MG63 (cell line): ENCODE measurements around the gene FBLL1. TPM values are rescaled to one million over a fixed set of nuclear protein-coding genes. Genes with fewer than 3 reads are reported as not detected.

ENCODE experiments used
- DNase-seq: peaks from one replicate; pipeline ENCODE4 v3.0.0-alpha.2; 2020
- H3K27me3 ChIP-seq: fragments of 250-450 bp; sonication (Bioruptor Pico); 2 replicates; pipeline ENCODE4 v1.5.1; 2020; ENCODE audit warnings: mild to moderate bottlenecking, moderate library complexity
- H3K36me3 ChIP-seq: fragments of 250-450 bp; sonication (Bioruptor Pico); 2 replicates; pipeline ENCODE4 v1.5.1; 2020; ENCODE audit warnings: mild to moderate bottlenecking, moderate library complexity
- H3K4me3 ChIP-seq: fragments of 250-450 bp; sonication (Bioruptor Pico); 2 replicates; pipeline ENCODE4 v1.5.1; 2020; ENCODE audit warnings: mild to moderate bottlenecking, moderate library complexity
- H3K9me3 ChIP-seq: fragments of 250-450 bp; sonication (Bioruptor Pico); 2 replicates; pipeline ENCODE4 v1.5.1; 2020; ENCODE audit warnings: mild to moderate bottlenecking, moderate library complexity
- total RNA-seq: library from RNA; depleted of rRNA; stranded (reverse); fragments of >200 nt; shearing (Covaris generic); gene quantifications from 2 replicates; pipeline ENCODE4 v1.2.3, GENCODE V29; 2014; ENCODE audit warnings: low replicate concordance; rRNA removed

Gene FBLL1
- 0.53 TPM in 1 of 2 replicates, not detected in the other for total RNA-seq

DNA sequence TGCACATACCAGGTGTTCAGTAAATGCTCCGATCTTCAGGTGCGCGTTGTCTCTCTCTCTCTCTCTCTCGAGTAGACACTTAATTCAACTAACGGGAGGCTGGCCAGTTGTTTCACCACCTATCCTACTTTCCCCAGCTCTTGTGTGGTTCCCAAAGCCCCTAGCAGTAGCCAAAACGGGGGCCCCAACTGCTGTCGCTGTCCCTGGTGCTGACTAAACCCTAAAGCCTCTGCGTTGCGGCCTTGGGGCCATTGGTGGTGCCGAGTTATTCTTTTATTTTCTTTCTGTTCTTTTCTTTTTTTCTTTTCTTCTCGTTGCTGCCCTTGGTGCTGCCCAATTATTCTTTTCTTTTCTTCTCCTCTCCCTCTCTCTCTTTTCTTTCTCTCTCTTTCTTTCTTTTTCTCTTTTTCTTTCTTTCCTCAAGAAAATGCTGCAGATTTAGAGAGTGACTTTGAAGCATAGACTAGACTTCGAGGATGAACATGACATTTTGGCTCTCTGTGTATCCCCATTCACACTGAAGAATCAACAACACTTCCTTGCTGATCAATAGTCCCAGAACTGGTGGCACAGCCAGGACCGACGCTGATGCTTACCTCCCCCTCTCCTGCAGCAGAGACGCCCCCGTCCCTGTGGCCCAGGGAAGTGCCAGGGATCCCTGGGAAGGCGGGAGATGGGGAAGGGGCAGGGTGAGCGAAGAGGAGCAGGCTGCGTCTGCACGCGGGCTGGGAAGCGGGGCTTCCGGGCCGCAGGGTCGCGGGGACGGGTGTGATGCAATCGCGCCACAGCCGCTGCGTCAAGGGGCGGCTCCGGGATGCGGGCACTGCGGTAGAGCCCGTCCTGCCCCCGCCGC lies at the start of gene FBLL1:
TSS of gene FBLL1 (plus strand) at position 785 of the 853 bp plus-strand sequence. CDS start 200 bp downstream, outside the sequence.
- no peaks in the 10 kb centered on the region for H3K36me3 ChIP-seq
- peak within 1 kb of the TSS; percentile 46 for H3K4me3 ChIP-seq
- no peaks in the 10 kb centered on the region; the same call in 1 of the 2 replicates for H3K9me3 ChIP-seq
- H3K27me3 ChIP-seq, result no peaks in the 10 kb centered on the region
- DNase-seq, result peak; percentile 43

DNA sequence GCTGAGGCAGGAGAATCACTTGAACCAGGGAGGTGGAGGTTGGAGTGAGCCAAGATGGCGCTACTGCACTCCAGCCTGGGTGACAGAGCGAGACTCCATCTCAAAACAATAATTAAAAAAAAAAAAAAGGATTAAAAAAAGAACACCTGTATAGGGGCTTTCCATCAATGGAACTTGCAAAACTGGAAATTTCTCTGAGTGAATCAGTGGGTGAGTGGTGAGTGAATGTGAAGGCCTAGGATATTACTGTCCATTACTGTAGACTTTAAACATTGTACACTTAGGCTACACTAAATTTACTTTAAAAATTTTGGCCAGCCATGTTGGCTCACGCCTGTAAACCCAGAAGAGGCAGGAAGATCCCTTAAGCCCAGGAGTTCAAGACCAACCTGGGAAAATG lies 48.5 kb upstream of the FBLL1 start:
- no peak for DNase-seq
- no peaks in the 10 kb centered on the region for H3K27me3 ChIP-seq
- no peaks in the 10 kb centered on the region for H3K9me3 ChIP-seq
- no peaks in the 10 kb centered on the region for H3K36me3 ChIP-seq
- H3K4me3 ChIP-seq, result no peak overlapping the region

DNA sequence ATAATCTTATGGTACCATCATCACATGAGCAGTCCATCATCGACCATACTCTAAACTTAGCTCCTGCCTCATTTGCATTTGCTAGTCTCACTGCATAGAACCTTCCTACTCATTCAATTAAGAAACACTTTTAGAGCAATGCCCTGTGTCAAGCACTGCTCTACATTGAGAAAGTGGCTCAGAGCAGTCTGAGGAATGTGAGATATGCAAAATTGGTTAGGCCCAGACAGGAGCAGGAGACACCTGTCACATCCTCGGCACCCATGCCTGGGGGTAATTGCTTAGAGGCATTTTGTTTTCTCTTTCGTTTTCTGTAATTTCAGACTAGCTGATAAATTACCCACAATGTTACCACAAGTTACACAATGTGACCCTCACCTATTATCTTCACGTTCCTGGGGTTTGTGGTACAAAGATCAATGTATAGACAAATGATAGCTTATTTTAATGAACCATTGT lies 47.7 kb upstream of the FBLL1 start:
- H3K4me3 ChIP-seq, result no peak overlapping the region
- no peaks in the 10 kb centered on the region for H3K9me3 ChIP-seq
- no peaks in the 10 kb centered on the region for H3K36me3 ChIP-seq
- DNase-seq, result no peak
- H3K27me3 ChIP-seq, result no peaks in the 10 kb centered on the region

DNA sequence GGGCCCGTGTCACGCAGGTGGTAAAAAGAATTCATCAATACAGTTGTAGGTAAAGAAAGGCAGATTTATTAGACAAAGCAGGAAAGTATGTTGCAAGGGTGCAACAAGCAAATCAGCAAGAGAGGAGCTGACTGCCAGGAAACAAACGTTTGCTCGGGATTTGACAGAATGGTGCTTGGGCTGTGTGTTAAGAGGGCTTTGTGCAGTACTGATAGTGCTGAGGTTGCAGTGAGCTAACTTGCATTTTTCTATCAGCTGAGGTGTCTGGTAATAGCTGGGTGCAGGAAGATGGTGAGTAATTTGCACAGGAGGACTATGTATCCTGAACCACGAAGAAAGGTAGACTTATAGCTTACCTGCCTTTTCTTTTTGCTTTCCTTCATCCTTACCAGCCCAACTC lies 46.7 kb upstream of the FBLL1 start:
- no peaks in the 10 kb centered on the region for H3K9me3 ChIP-seq
- H3K4me3 ChIP-seq, result no peak overlapping the region
- no peaks in the 10 kb centered on the region for H3K36me3 ChIP-seq
- no peaks in the 10 kb centered on the region for H3K27me3 ChIP-seq
- DNase-seq, result no peak

DNA sequence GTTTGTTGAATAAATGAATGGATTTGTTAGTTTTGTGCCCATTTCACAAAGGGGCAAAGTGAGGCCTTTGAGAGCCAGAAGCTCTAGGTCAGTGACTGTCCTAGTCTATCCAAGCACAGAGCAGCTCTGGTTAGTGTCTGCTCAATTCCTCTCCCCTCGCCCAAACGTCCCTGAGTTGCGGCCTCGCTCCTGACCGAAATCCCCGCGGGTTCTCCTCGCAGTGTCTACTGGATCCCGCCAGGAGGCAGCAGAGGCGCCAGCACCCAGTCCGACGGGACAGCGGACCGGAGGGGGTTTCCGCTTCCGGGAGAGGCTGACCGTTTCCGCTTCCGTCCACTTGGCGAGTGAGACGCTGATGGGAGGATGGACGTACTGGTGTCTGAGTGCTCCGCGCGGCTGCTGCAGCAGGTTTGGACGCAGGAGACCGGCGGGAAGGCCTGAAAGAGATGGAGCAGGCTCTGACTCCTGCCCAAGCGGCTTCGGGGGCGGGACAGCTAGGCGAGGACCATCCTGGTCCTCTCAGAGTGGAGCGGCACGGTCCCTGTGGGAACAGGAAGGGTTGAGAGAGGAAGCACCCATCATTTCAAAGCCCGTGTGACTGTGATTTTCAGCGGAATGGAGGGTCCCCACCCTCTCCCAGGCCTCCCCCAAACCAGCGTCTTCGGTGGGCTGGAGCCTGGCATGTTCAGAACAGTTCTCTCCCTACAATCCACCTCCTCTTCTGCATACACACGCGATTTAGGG lies 42.8 kb upstream of the FBLL1 start, which contains the start of gene RARS1:
TSS of gene RARS1 (plus strand) at position 336 of the 744 bp plus-strand sequence. CDS start at position 364, 28 bp downstream.
- peak; percentile 98 for DNase-seq
- H3K4me3 ChIP-seq, result peak within 1 kb of the TSS; percentile 97
- H3K27me3 ChIP-seq, result no peaks in the 10 kb centered on the region
- peaks cover 38% of the 10 kb centered on the region for H3K36me3 ChIP-seq
- no peaks in the 10 kb centered on the region for H3K9me3 ChIP-seq

DNA sequence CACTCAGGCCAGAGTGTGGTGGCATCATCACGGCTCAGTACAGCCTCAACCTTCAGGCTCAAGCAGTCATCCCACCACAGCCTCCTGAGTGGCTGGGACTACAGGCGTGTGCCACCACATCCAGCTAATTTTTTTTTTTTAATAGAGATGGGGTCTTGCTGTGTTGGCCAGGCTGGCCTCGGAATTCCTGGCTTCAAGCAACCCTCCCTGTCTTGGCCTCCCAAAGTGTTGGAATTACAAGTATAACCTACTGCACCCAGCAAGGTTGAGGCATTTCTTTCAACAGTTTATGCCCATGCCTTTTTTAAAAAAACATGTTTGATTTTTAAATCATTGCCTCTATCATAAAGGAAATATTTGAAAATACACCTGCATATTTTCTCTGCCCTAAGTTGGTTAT lies 40.0 kb upstream of the FBLL1 start:
- no peak for DNase-seq
- Histone ChIP-seq H3K27me3 (no peaks in the 10 kb centered on the region), H3K9me3 (no peaks in the 10 kb centered on the region), H3K36me3 (peaks cover 64% of the 10 kb centered on the region), H3K4me3 (no peak overlapping the region)

DNA sequence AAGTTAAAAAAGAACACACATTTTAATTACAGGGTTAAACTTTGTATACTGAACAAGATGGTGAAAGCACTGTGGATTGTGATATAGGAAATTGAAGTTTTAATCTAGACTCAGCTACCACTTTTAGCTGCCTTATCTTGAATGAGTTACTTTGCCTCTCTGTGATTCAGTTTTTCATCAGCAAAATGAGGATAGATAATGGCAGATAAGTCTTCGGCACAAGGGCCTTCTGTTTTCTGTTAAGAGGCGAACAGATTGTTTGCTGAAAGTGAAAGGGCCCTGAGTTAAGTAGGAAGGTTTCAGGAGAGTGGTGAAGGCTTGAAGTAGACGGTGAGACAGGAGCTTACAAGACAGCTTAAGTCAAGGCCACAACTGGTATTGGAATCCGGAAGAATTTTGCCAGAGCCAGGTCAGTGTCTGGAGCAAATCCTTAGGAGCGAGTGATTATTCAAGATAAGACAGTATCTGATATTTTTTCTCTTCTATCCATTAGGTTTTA lies 35.0 kb upstream of the FBLL1 start:
- Histone ChIP-seq H3K27me3 (no peaks in the 10 kb centered on the region), H3K4me3 (no peak overlapping the region), H3K9me3 (no peaks in the 10 kb centered on the region), H3K36me3 (peaks cover 94% of the 10 kb centered on the region)
- DNase-seq, result no peak

DNA sequence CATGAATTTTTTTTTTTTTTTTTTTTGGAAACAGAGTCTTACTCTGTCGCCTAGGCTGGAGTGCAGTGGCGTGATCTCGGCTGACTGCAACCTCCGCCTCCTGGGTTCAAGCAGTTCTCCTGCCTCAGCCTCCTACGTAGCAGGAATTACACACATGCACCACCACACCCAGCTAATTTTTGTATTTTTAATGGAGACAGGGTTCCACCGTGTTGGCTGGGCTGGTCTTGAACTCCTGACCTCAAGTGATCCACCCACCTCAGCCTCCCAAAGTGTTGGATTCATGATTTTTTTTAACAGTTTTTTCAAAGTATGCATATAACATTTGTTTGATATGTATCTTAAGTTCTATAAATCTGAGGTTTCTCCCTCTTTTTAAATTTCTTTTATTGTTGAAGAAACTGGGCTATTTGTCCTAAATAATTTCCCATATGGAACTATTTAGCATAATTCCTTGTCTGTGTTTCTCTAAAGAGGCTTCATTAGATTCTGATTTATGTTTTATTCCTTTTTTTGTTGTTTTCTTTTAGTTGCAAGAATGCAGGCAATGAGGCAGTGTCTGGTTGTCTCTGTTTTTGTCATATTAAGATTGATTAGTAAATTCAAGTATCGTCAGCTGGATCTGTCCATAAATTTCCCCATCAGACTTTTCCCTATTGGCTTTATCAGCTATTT lies 26.4 kb upstream of the FBLL1 start:
- no peak overlapping the region for H3K4me3 ChIP-seq
- H3K27me3 ChIP-seq, result no peaks in the 10 kb centered on the region; the same call in 1 of the 2 replicates
- H3K36me3 ChIP-seq, result peaks cover 85% of the 10 kb centered on the region
- no peak for DNase-seq
- H3K9me3 ChIP-seq, result no peaks in the 10 kb centered on the region

DNA sequence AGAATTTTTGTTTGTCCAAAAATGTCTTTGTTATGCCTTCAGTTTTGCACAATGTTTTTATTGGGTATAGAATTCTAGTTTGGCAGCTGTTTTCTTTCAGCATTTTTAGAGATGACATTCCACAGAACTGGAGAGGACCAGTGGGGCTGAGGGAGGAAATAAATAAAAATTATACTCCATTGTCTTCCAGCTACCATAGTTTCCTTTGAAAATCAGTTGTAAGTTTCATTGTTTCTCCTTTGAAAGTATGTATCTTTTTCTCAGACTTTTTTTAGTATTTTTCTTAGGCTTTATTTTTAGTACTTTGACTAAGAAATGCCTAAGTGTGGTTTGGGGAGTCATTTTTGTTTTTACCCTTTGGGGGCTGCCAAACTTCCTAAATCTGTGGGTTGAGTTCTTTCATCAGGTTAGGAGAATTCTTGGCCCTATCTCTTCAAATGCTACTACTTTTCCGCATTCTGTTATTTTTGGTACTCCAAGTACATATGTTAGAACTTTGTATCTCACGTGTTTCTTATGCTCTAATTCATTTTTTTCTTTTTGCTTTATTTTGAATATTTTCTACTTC lies 15.2 kb upstream of the FBLL1 start:
- DNase-seq, result no peak
- peaks cover 98% of the 10 kb centered on the region for H3K36me3 ChIP-seq
- no peak overlapping the region for H3K4me3 ChIP-seq
- H3K9me3 ChIP-seq, result peaks cover 22% of the 10 kb centered on the region
- no peaks in the 10 kb centered on the region for H3K27me3 ChIP-seq

DNA sequence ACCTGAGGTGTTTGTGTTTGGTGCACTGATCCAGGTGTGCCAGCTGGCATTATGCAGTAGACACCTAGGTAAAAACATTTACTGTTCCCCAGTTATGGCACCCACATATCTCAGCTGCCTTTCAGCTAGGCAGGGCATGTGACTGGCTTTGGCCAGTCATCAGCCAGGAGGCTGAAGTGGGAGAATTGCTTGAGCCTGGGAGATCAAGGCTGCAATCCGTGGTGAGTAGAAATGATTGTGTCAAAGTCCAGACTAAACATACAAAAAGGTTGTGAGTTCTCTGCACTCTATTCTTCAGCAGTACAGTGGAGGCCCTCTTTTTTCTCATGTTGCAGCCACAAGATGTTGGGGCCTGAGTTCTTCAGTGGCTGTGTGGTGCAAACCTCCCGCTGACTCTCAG lies 3.2 kb upstream of the FBLL1 start:
- H3K9me3 ChIP-seq, result no peaks in the 10 kb centered on the region; the same call in 1 of the 2 replicates
- H3K4me3 ChIP-seq, result no peak overlapping the region
- DNase-seq, result no peak
- H3K36me3 ChIP-seq, result peaks cover 12% of the 10 kb centered on the region
- no peaks in the 10 kb centered on the region for H3K27me3 ChIP-seq

DNA sequence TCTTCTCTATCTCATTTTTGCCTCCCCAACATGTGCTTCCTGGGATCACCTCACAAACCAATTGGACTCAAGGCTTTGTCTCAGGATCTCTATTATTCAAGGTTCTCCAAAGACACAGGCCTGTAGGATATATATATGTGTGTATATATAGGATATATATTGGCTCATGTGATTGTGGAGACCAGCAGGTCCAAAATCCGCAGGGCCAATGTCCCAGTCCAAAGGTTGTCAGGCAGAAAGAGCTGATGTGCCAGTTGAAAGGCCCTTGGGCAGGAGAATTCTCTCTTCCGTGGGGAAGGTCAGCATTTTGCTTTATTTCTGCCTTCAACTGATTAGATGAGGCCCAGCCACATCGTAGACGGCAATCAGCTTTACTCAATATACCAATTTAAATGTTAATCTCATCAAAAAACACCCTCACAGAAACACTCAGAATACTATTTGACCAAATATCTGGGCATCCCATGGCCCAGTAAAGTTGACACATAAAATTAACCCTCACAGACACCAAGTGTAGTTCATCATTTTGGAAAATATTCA lies 1.3 kb upstream of the FBLL1 start:
- DNase-seq, result no peak
- Histone ChIP-seq H3K27me3 (no peaks in the 10 kb centered on the region), H3K9me3 (no peaks in the 10 kb centered on the region; the same call in 1 of the 2 replicates), H3K4me3 (no peak overlapping the region), H3K36me3 (no peaks in the 10 kb centered on the region)

DNA sequence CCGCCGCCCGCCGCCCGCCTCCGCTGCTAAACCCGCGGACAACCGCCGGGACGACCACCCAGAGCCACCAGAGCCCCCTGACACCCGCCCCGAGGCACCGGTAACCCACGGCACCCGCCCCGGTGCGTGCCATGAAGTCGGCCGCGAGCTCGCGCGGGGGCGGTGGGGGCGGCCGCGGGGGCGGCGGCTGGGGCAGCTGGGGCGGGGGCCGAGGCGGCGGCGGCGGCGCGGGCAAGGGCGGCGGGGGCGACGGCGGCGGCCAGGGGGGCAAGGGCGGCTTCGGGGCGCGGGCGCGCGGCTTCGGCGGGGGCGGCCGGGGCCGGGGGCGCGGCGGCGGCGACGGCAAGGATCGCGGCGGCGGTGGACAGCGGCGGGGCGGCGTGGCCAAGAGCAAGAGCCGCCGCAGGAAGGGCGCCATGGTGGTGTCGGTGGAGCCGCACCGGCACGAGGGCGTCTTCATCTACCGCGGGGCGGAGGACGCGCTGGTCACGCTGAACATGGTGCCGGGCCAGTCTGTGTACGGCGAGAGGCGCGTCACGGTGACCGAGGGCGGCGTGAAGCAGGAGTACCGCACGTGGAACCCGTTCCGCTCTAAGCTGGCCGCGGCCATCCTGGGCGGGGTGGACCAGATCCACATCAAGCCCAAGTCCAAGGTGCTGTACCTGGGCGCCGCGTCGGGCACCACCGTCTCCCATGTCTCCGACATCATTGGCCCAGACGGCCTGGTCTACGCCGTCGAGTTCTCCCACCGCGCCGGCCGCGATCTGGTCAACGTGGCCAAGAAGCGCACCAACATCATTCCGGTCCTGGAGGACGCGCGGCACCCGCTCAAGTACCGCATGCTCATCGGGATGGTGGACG lies 499 bp downstream of the FBLL1 start:
- Histone ChIP-seq H3K9me3 (no peaks in the 10 kb centered on the region; the same call in 1 of the 2 replicates), H3K4me3 (peak overlapping the region; percentile 46; the same call in 1 of the 2 replicates), H3K27me3 (no peaks in the 10 kb centered on the region), H3K36me3 (no peaks in the 10 kb centered on the region)
- DNase-seq, result no peak

DNA sequence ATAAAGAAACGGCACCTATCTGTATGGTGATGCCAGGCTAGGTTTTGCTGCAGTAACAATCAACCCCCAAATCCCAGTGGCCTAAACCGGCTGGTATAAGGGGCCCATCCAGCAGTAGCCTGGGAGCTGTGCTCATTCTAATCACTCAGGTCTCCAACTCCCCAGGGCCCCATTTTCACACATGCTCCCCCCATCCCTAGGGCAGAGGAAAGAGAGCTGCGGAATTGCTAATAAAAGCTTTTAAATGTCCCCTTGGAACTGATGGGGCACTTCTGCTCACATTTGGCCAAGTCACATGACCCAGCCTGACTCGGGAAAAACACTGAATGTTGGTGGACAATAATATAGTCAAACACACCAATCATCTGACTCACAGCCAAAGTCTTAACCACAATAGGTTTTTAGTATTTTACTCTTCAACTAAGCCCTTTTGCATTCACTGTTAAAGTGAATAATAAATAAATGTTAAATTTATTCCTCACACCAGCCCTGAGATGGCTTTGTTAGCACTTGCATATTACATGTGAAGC lies 1.6 kb downstream of the FBLL1 start:
- no peaks in the 10 kb centered on the region for H3K27me3 ChIP-seq
- H3K4me3 ChIP-seq, result no peak overlapping the region
- DNase-seq, result no peak
- H3K9me3 ChIP-seq, result no peaks in the 10 kb centered on the region; the same call in 1 of the 2 replicates
- no peaks in the 10 kb centered on the region for H3K36me3 ChIP-seq

DNA sequence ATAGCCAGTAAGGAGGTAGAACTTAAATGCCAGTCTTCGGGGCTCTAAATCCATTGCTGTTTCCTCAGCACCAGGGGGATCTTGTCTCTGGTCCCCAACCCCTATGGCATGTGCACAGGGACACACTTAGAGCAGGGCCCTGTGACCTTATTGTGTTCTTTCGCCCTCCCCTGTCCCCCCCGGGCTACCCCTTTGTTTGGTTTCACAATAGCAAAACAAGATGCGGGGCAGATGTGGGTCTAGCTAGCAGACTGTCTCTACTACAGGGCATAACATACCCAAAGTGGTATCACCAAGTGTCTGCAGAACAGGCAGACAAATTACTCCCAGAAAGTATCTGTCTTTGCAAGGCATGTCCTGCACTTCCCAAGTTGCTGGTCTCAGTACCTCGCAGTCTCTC lies 2.1 kb downstream of the FBLL1 start:
- Histone ChIP-seq H3K36me3 (no peaks in the 10 kb centered on the region), H3K27me3 (no peaks in the 10 kb centered on the region), H3K9me3 (no peaks in the 10 kb centered on the region; the same call in 1 of the 2 replicates), H3K4me3 (no peak overlapping the region)
- no peak for DNase-seq
